ENCODE data around the gene SERPINB7.

DNA sequence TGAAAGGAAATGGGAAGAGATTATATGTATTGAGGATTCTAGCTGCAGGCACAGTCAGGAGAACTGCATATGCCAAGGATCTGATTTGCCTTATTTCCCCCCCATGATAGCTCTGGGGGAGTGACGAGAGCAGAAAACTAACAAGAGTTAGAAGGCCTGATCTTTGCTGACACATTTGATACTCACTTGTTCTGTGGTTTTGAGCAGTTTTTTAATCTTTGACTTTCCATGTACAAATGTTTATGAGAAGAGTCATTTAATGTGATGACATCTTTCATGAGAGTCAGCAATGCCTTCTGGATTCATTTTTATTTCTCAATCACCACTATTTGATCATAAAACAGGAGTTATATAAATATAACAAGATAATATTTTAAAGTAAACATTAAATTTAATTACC is 12.7 kb upstream of the SERPINB7 start:
- TF ChIP-seq EZH2 (IDR thresholded peaks at IDR 0.05; ENCODE audit: insufficient read depth, poor library complexity, severe bottlenecking), result no peak
- peak; percentile 95 for TF ChIP-seq EZH2phosphoT487 (IDR thresholded peaks at IDR 0.05; ENCODE audit: insufficient read depth, low read depth)
